ENCODE measurements around the gene TXNDC16. TPM values are rescaled to one million over a fixed set of nuclear protein-coding genes. Genes with fewer than 3 reads are reported as not detected.

TXNDC16 gene
- total RNA-seq, 2 donors from 2014 or later, result 7.8 to 10.6 TPM

- Histone ChIP-seq H3K36me3 (no peaks in the 10 kb centered on the region), H3K27ac (no peak overlapping the region), H3K9me3 (no peaks in the 10 kb centered on the region), H3K4me1 (no peaks in the 10 kb centered on the region), H3K27me3 (no peaks in the 10 kb centered on the region), H3K9ac (ENCODE audit: low read depth in 2 of 2, low read length in 2 of 2) (no peak overlapping the region), H3K4me3 (no peak overlapping the region)
- intact Hi-C loops (cut with DNase I), result no loop called here
- DNase-seq, result no peak
- TF ChIP-seq CTCF (IDR thresholded peaks at IDR 0.05), result no peak
These were observed 88.1 kb downstream of the TXNDC16 start for GRCh38 chr14:52464175-52464574.

GRCh38 chr14:52463375-52463774 lies 88.9 kb downstream of the TXNDC16 start:
- TF ChIP-seq CTCF (IDR thresholded peaks at IDR 0.05), result no peak
- Histone ChIP-seq H3K4me1 (no peaks in the 10 kb centered on the region), H3K27ac (no peak overlapping the region), H3K9ac (ENCODE audit: low read depth in 2 of 2, low read length in 2 of 2) (no peak overlapping the region), H3K36me3 (no peaks in the 10 kb centered on the region), H3K4me3 (no peak overlapping the region), H3K9me3 (no peaks in the 10 kb centered on the region), H3K27me3 (no peaks in the 10 kb centered on the region)
- no peak for DNase-seq
- intact Hi-C loops (cut with DNase I), result no loop called here

- Histone ChIP-seq H3K36me3 (no peaks in the 10 kb centered on the region), H3K27ac (no peak overlapping the region), H3K9me3 (no peaks in the 10 kb centered on the region), H3K4me3 (no peak overlapping the region), H3K4me1 (no peaks in the 10 kb centered on the region), H3K9ac (ENCODE audit: low read depth in 2 of 2, low read length in 2 of 2) (no peak overlapping the region), H3K27me3 (no peaks in the 10 kb centered on the region)
- no peak for TF ChIP-seq CTCF (IDR thresholded peaks at IDR 0.05)
- intact Hi-C loops (cut with DNase I), result no loop called here
- no peak for DNase-seq
These were observed 90.6 kb downstream of the TXNDC16 start for GRCh38 chr14:52461721-52462120.

GRCh38 chr14:52458721-52459085 lies 93.6 kb downstream of the TXNDC16 start:
- no peak overlapping the region for H3K27ac ChIP-seq
- H3K9ac ChIP-seq (ENCODE audit: low read depth in 2 of 2, low read length in 2 of 2), result no peak overlapping the region
- intact Hi-C loops (cut with DNase I), result no loop called here
- H3K9me3 ChIP-seq, result no peaks in the 10 kb centered on the region
- no peaks in the 10 kb centered on the region for H3K4me1 ChIP-seq
- no peak overlapping the region for H3K4me3 ChIP-seq
- no peak for TF ChIP-seq CTCF (IDR thresholded peaks at IDR 0.05)
- no peaks in the 10 kb centered on the region for H3K27me3 ChIP-seq
- no peaks in the 10 kb centered on the region for H3K36me3 ChIP-seq
- DNase-seq, result no peak

- Histone ChIP-seq H3K27ac (no peak overlapping the region), H3K9ac (ENCODE audit: low read depth in 2 of 2, low read length in 2 of 2) (no peak overlapping the region), H3K4me3 (no peak overlapping the region), H3K27me3 (no peaks in the 10 kb centered on the region), H3K4me1 (no peaks in the 10 kb centered on the region), H3K36me3 (no peaks in the 10 kb centered on the region), H3K9me3 (no peaks in the 10 kb centered on the region)
- TF ChIP-seq CTCF (IDR thresholded peaks at IDR 0.05), result no peak
- intact Hi-C loops (cut with DNase I), result no loop called here
- no peak for DNase-seq
These were observed 94.9 kb downstream of the TXNDC16 start for GRCh38 chr14:52457411-52457810.

Measured in colonic mucosa (tissue), 4 donors.